Caco-2 (cell line): ENCODE results near the gene CALU. TPM values are rescaled to one million over a fixed set of nuclear protein-coding genes. Genes with fewer than 3 reads are reported as not detected.

Experiments used
- BruUV-seq: library from RNA; stranded (reverse); fragments of 400-500 nt; replicated peaks from 2 replicates; lab custom pipeline; 2021; lab: Mats Ljungman, UMichigan
- CTCF ChIA-PET: fragments of 300-600 bp; sonication (Branson Sonifier 250); formaldehyde crosslinking; loops from one replicate; lab custom pipeline; 2022; ENCODE audit warnings: antibody characterized with exemption; lab: Charles Lee
- POLR2A ChIA-PET: fragments of 300-600 bp; sonication (Branson Sonifier 250); formaldehyde crosslinking; loops from one replicate; lab custom pipeline; 2022; ENCODE audit warnings: antibody characterized with exemption; lab: Charles Lee
- DNase-seq, 2 experiments: peaks; one replicate each; pipeline versions ENCODE4 v3.0.0 to v3.0.0-alpha.2; 2020 to 2022
- H3K27me3 ChIP-seq: replicated peaks from 2 replicates; pipeline ENCODE4 v1.6.0; 2011; ENCODE audit warnings: low read length; ENCODE audit not compliant: control insufficient read depth, insufficient read depth
- H3K36me3 ChIP-seq: 2 replicates; pipeline ENCODE4 v1.5.1; 2011; ENCODE audit warnings: low read length; ENCODE audit not compliant: control insufficient read depth, insufficient read depth
- H3K4me1 ChIP-seq: fragments of 250-450 bp; sonication (Bioruptor Pico); 2 replicates; pipeline ENCODE4 v1.5.1; 2020; ENCODE audit warnings: mild to moderate bottlenecking
- H3K4me3 ChIP-seq: 2 replicates; pipeline ENCODE4 v1.5.1; 2011; ENCODE audit warnings: low read depth, mild to moderate bottlenecking, control low read depth, low read length
- H3K9me3 ChIP-seq: fragments of 250-450 bp; sonication (Bioruptor Pico); 2 replicates; pipeline ENCODE4 v1.5.1; 2020; ENCODE audit warnings: mild to moderate bottlenecking, moderate library complexity
- H3K27ac Mint-ChIP-seq: one replicate; pipeline ENCODE4 v1.8.0; 2022; ENCODE audit warnings: mixed read lengths; ENCODE audit not compliant: unreplicated experiment
- H3K27me3 Mint-ChIP-seq: one replicate; pipeline ENCODE4 v1.8.0; 2022; ENCODE audit warnings: mixed read lengths; ENCODE audit not compliant: insufficient read depth, unreplicated experiment
- H3K36me3 Mint-ChIP-seq: one replicate; pipeline ENCODE4 v1.8.0; 2022; ENCODE audit warnings: mild to moderate bottlenecking, mixed read lengths; ENCODE audit not compliant: insufficient read depth, unreplicated experiment
- H3K4me1 Mint-ChIP-seq: one replicate; pipeline ENCODE4 v1.8.0; 2022; ENCODE audit warnings: low read depth, mixed read lengths; ENCODE audit not compliant: unreplicated experiment
- H3K4me3 Mint-ChIP-seq: one replicate; pipeline ENCODE4 v1.8.0; 2022; ENCODE audit warnings: mild to moderate bottlenecking, moderate library complexity, mixed read lengths; ENCODE audit not compliant: unreplicated experiment
- H3K9me3 Mint-ChIP-seq: one replicate; pipeline ENCODE4 v1.8.0; 2022; ENCODE audit warnings: mixed read lengths; ENCODE audit not compliant: unreplicated experiment
- CTCF ChIP-seq, 2 experiments: fragments of 200-600 bp in 1 of 2; IDR thresholded peaks; 1 replicate in 1 of 2; 2 replicates in 1 of 2; pipeline versions ENCODE4 v1.5.1 to v1.8.0; 2011 to 2022; ENCODE audit warnings: antibody characterized with exemption in 1 of 2, control low read depth in 1 of 2, inconsistent platforms in 1 of 2, low read depth in 1 of 2, low read length in 1 of 2, mild to moderate bottlenecking in 1 of 2, moderate library complexity in 1 of 2; ENCODE audit not compliant: insufficient read depth in 1 of 2, severe bottlenecking in 1 of 2, unreplicated experiment in 1 of 2
- intact Hi-C: fragments of 100-400 bp; cut with micrococcal nuclease; formaldehyde crosslinking; loops from one replicate; pipeline ENCODE4 v1.10.0; 2022; ENCODE audit not compliant: unreplicated experiment
- total RNA-seq: library from RNA; stranded (reverse); gene quantifications from 2 replicates; pipeline ENCODE4 v1.2.3, GENCODE V29; 2022

CALU gene
- total RNA-seq, 1 experiment from 2014 or later = 184 TPM

GRCh38 chr7:128783143-128783861 is 44.1 kb downstream of the CALU start:
- H3K4me1 ChIP-seq = no peaks in the 10 kb centered on the region
- Mint-ChIP-seq H3K9me3 (peaks cover 3% of the 10 kb centered on the region), H3K4me1 (no peaks in the 10 kb centered on the region), H3K4me3 (no peak overlapping the region), H3K36me3 (no peaks in the 10 kb centered on the region), H3K27ac (no peak overlapping the region), H3K27me3 (peaks cover 8% of the 10 kb centered on the region)
- DNase-seq = peak in 1 of 2 experiments; percentile 45
- CTCF ChIA-PET = no interaction called here
- no TSS peak for BruUV-seq
- H3K36me3 ChIP-seq = no peaks in the 10 kb centered on the region
- TF ChIP-seq CTCF (IDR thresholded peaks at IDR 0.05; ENCODE audit: insufficient read depth in 1 of 2, low read depth in 1 of 2, low read length in 1 of 2, severe bottlenecking in 1 of 2, unreplicated experiment in 1 of 2) = no peak
- peaks cover 3% of the 10 kb centered on the region; the same call in 1 of the 2 replicates for H3K9me3 ChIP-seq
- intact Hi-C loops = no loop called here
- POLR2A ChIA-PET = no interaction called here
- no peaks in the 10 kb centered on the region for H3K27me3 ChIP-seq
- no peak overlapping the region for H3K4me3 ChIP-seq

GRCh38 chr7:128785738-128786137 is 46.6 kb downstream of the CALU start:
- Mint-ChIP-seq H3K27ac (no peak overlapping the region), H3K27me3 (peaks cover 10% of the 10 kb centered on the region), H3K9me3 (no peaks in the 10 kb centered on the region), H3K36me3 (no peaks in the 10 kb centered on the region), H3K4me3 (no peak overlapping the region), H3K4me1 (no peaks in the 10 kb centered on the region)
- CTCF ChIA-PET = no interaction called here
- Histone ChIP-seq H3K27me3 (peaks cover 1% of the 10 kb centered on the region), H3K4me3 (no peak overlapping the region), H3K9me3 (no peaks in the 10 kb centered on the region), H3K36me3 (no peaks in the 10 kb centered on the region), H3K4me1 (no peaks in the 10 kb centered on the region)
- no peak for TF ChIP-seq CTCF (IDR thresholded peaks at IDR 0.05; ENCODE audit: insufficient read depth in 1 of 2, low read depth in 1 of 2, low read length in 1 of 2, severe bottlenecking in 1 of 2, unreplicated experiment in 1 of 2)
- intact Hi-C loops = no loop called here
- BruUV-seq = no TSS peak
- no peak for DNase-seq
- POLR2A ChIA-PET = no interaction called here

GRCh38 chr7:128788446-128789412 is 49.6 kb downstream of the CALU start:
- CTCF ChIA-PET = interaction anchor here (1.0 kb wide), 1 partner anchor 72 kb away, joined by 4 read pairs; no protein-coding TSS in a partner anchor
- H3K36me3 Mint-ChIP-seq = no peaks in the 10 kb centered on the region
- no peaks in the 10 kb centered on the region for H3K4me1 ChIP-seq
- POLR2A ChIA-PET = no interaction called here
- no peak overlapping the region for H3K4me3 Mint-ChIP-seq
- H3K9me3 Mint-ChIP-seq = no peaks in the 10 kb centered on the region
- H3K27ac Mint-ChIP-seq = no peak overlapping the region
- peaks cover 1% of the 10 kb centered on the region for H3K27me3 ChIP-seq
- no peaks in the 10 kb centered on the region for H3K4me1 Mint-ChIP-seq
- no TSS peak for BruUV-seq
- H3K4me3 ChIP-seq = no peak overlapping the region
- no peak for DNase-seq
- peaks cover 10% of the 10 kb centered on the region for H3K27me3 Mint-ChIP-seq
- H3K9me3 ChIP-seq = no peaks in the 10 kb centered on the region
- intact Hi-C loops = no loop called here
- no peaks in the 10 kb centered on the region for H3K36me3 ChIP-seq
- TF ChIP-seq CTCF (IDR thresholded peaks at IDR 0.05; ENCODE audit: insufficient read depth in 1 of 2, low read depth in 1 of 2, low read length in 1 of 2, severe bottlenecking in 1 of 2, unreplicated experiment in 1 of 2) = no peak
